Thyroid gland (tissue), 4 donors: Measurements from ENCODE around the gene USP49.

Experiments
- CTCF ChIP-seq, 6 experiments: fragments of 200-600 bp in 3 of 6; fragments of 450-650 bp in 3 of 6; sonication (generic) in 3 of 6; IDR thresholded peaks; one replicate each; pipeline ENCODE4 v1.5.1; 2016 to 2019; ENCODE audit warnings: antibody characterized with exemption in 6 of 6, mild to moderate bottlenecking in 2 of 6, inconsistent platforms in 1 of 6, moderate library complexity in 1 of 6
- POLR2A ChIP-seq, 2 donors: fragments of 450-650 bp; IDR thresholded peaks; one replicate each; pipeline ENCODE4 v1.6.1; 2017; ENCODE audit warnings: antibody characterized with exemption in 2 of 2, mild to moderate bottlenecking in 2 of 2, moderate library complexity in 1 of 2

GRCh38 chr6:41822021-41822420 is 73.2 kb downstream of the USP49 start:
- no peak for TF ChIP-seq CTCF (IDR thresholded peaks at IDR 0.05)
- no peak for TF ChIP-seq POLR2A (IDR thresholded peaks at IDR 0.05)
